IPS-11a (cell line): Measurements from ENCODE around the gene NCAM1.

ENCODE experiments used
- H3K4me3 ChIP-seq: one replicate; pipeline ENCODE4 v1.5.1; 2013; ENCODE audit warnings: low read depth, low read length, control low read depth

The NCAM1 gene

GRCh38 chr11:113121746-113122145, 160.5 kb downstream of the NCAM1 start:
- no peak overlapping the region for H3K4me3 ChIP-seq

GRCh38 chr11:113124006-113124405, 162.8 kb downstream of the NCAM1 start:
- H3K4me3 ChIP-seq: no peak overlapping the region

GRCh38 chr11:113124578-113124977, 163.4 kb downstream of the NCAM1 start:
- no peak overlapping the region for H3K4me3 ChIP-seq

GRCh38 chr11:113129261-113129992, 168.2 kb downstream of the NCAM1 start:
- H3K4me3 ChIP-seq: no peak overlapping the region

DNA sequence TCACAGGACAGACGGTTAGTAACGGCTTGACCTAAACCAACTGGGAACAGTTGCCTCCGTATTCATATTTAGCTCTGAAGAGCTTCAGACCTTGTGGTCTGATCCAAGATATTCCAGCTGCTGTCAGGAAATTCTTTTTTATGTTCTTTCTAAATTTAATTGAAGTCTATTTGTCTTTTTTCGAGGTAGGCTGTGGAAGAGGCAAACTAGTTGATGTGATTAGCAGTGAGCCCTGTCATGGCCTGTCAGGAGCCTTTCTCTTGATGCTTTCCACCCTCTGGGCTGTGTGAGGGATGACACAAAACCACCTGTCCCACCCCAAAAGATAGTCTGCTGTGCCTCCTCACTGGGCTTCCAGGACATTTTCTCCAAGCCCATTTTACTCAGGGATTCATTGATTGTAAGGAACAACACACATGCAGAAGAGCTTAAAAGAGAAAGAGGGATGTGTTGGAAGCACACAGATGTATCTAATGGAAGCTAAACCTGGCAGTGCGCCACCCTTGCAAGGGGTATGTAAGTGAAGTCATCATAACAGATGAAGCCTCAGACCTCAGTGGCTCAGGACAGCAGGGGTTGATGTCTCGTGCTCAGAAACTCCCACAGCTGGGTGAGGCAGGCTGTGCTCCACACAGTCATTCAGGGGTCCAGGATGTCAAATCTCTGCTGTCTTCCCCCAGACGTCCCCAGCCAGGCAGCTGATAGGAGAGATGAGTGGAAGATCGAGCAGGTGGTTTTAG, 170.0 kb downstream of the NCAM1 start:
- no peak overlapping the region for H3K4me3 ChIP-seq

- H3K4me3 ChIP-seq: no peak overlapping the region
Observed at GRCh38 chr11:113133071-113133470, 171.9 kb downstream of the NCAM1 start.

DNA sequence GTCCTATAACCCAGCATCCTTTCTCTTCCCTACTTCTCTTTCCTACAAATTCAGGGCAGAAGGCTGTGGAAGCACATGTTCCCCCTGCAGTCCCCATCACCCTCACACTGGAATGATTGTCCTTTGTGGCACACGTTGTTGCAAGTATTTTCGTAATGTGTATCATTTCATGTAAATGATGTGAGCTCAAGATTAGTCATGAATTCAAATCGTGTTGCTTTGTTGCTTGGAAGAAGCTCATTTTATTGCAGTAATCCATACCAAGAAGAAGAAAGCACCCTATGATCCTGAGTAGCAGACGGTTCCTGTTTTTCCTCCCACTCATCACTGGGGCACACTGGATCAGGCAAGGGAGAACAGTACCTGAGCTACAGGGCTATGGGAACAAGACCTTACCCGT, 173.4 kb downstream of the NCAM1 start:
- no peak overlapping the region for H3K4me3 ChIP-seq

GRCh38 chr11:113137713-113138529, 176.7 kb downstream of the NCAM1 start:
- no peak overlapping the region for H3K4me3 ChIP-seq

DNA sequence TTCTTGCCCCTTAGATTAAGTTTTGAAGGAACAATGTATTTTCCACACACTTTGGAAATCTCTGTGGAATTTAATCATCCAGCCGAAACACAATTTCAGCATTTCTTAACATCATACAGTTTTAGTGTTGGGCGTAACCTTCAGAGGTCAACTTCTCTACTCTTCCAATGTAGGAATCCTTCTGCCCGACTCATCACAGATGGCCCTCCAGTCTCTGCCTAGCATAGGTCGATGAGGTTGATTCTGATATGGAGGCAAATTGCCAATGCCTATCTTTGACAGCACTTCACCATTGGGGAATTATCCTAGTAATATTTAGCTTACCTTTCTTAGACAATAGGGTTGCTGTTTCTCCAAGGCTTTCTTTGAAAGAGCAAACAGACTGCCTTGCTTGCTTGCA, 177.5 kb downstream of the NCAM1 start:
- H3K4me3 ChIP-seq: no peak overlapping the region

DNA sequence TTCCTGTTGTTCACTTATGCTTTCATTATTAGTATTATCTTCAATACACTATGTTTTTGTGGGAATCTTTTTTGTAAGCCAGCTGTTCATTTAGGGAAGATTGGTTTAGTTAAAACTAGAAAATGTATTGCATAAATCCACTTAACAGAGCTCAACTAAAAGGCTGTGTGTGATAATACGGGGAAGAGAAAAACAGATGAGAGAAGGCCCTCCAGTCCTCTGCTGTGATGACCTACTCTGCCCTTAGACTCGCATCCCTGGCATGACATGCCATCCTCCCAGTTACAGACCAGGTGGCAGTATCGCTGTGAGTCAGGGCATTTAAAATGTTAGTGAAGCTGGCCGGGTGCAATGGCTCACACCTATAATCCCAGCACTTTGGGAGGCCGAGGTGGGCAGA, 179.8 kb downstream of the NCAM1 start:
- H3K4me3 ChIP-seq: no peak overlapping the region

GRCh38 chr11:113142508-113142907, 181.3 kb downstream of the NCAM1 start:
- no peak overlapping the region for H3K4me3 ChIP-seq

DNA sequence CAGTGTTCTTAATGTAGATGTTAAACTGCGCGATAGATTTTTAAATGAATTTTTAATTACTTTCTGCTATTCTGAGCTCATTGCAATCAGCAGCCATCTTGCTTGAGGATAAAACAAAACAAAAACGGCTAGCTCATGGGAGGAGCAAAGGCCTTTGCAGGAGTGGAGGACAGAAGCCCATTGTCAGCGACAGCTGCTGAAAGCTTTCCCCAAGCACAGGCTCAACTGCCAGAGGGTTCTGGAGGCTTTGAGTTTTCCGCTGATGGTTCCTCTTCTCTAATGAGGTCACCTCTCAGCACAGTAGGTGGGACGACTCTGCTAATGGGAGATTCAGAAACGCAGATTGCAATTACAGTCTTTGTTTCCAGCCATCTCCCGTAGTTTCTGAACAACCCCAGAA, 186.0 kb downstream of the NCAM1 start:
- no peak overlapping the region for H3K4me3 ChIP-seq

DNA sequence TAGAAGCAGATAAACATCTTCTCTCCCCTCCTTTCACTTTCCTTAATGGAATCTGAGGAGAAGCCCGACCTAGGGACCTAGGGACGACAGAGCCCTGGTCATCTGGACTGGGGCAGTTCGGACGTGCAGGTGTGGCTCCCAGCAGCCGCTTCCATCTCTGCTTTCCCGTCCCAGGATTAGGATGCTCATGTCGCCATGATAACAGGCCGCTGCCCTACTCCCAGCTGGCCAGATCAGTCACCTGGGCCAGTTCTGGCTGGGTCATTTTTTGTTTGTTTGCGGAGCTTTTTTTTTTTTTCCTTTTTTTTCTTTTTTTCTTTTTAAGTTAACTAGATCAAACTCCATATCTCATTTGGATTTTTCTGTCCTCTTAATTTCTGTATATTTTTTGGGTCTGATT, 186.9 kb downstream of the NCAM1 start:
- no peak overlapping the region for H3K4me3 ChIP-seq

DNA sequence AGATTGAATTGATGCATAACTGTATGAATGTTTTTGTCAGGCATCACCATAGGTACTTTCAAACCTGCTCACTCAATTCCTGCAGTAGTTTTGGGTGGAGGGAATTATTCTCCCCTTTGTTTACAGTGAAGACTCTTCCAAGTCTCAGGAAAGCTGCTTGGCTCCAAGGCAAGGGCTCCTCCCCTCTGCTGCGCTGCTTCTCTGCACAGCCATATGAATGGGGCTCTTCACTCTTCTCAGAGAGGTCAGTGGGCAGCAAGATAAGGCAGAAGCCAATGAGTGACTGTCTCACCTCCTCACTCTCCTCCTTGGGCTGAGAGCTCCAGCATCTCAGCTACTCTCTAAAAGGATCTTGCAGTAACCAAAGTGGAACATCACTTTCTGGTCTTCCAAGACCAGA, 187.4 kb downstream of the NCAM1 start:
- no peak overlapping the region for H3K4me3 ChIP-seq

DNA sequence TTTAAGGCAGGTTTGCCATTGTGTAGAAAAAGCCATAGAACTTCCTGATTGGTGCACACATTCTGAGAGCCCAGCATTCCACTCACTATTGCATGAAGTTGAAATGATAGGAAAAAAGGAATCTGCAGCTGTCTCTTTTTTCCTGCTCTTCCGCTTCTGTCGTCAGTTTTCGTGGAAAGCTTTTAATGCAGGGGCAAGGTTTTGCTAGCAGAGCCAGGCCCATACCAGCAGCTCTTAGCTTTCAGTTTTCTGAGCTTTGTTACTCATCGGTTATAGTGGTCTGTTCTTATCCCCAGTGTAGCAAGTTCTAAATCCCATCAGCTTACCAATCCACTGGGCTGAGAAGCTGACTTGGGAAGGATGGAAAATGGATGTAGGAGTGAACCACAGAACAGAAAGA, 190.3 kb downstream of the NCAM1 start:
- H3K4me3 ChIP-seq: no peak overlapping the region

- H3K4me3 ChIP-seq: no peak overlapping the region
Observed at GRCh38 chr11:113152500-113152899, 191.3 kb downstream of the NCAM1 start.

- no peak overlapping the region for H3K4me3 ChIP-seq
Observed at GRCh38 chr11:113153847-113154246, 192.6 kb downstream of the NCAM1 start.

GRCh38 chr11:113159988-113160807, 199.0 kb downstream of the NCAM1 start:
- no peak overlapping the region for H3K4me3 ChIP-seq

DNA sequence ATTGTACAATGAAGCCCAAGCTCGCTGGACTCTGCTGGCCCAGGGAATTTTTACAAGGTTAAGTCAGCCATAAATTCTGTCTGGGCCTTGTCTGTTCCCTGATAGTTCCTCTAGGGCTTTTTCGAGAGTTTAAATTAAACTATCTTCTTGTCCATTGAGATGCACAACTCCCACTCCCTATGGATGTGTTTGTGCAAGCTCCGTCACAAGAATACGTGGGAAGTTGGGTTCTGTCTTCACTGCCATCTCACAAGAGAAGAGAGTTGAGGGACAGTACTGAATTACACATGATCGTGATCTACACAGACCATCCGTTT, 199.5 kb downstream of the NCAM1 start:
- H3K4me3 ChIP-seq: no peak overlapping the region

- H3K4me3 ChIP-seq: no peak overlapping the region
Observed at GRCh38 chr11:113161711-113162591, 200.7 kb downstream of the NCAM1 start.
